Mesenchymal stem cell (in vitro differentiated cells and primary cell): ENCODE measurements around the gene STAB1.

Experiments used
- DNase-seq: peaks from one replicate; pipeline ENCODE4 v3.0.0-alpha.2; 2013
- H2AFZ ChIP-seq: one replicate; pipeline ENCODE4 v1.6.1; 2013; ENCODE audit warnings: low read depth, mild to moderate bottlenecking, control low read depth, inconsistent platforms, low read length, moderate library complexity
- H2AK5ac ChIP-seq: 2 replicates; pipeline ENCODE4 v1.6.1; 2013; ENCODE audit warnings: low read length, moderate library complexity, mild to moderate bottlenecking, inconsistent platforms; ENCODE audit not compliant: severe bottlenecking
- H2BK120ac ChIP-seq: one replicate; pipeline ENCODE4 v1.6.1; 2013; ENCODE audit warnings: low read depth, mild to moderate bottlenecking, inconsistent platforms, low read length, moderate library complexity
- H2BK12ac ChIP-seq, 2 experiments: one replicate each; pipeline ENCODE4 v1.6.1; 2013; ENCODE audit warnings: inconsistent platforms in 2 of 2, low read length in 2 of 2, mild to moderate bottlenecking in 2 of 2, moderate library complexity in 2 of 2, control low read depth in 1 of 2
- H2BK15ac ChIP-seq: one replicate; pipeline ENCODE4 v1.6.1; 2013; ENCODE audit warnings: mild to moderate bottlenecking, low read depth, inconsistent platforms; ENCODE audit not compliant: poor library complexity, severe bottlenecking
- H2BK5ac ChIP-seq: 2 replicates; pipeline ENCODE4 v1.6.1; 2013; ENCODE audit warnings: low read depth, mild to moderate bottlenecking, low read length, control low read depth, inconsistent platforms; ENCODE audit not compliant: poor library complexity, severe bottlenecking
- H3K14ac ChIP-seq, 2 experiments: one replicate each; pipeline ENCODE4 v1.6.1; 2013; ENCODE audit warnings: inconsistent platforms in 2 of 2, low read length in 2 of 2, control low read depth in 1 of 2, mild to moderate bottlenecking in 1 of 2, moderate library complexity in 1 of 2
- H3K18ac ChIP-seq, 2 experiments: one replicate each; pipeline ENCODE4 v1.6.1; 2013; ENCODE audit warnings: inconsistent platforms in 2 of 2, low read length in 2 of 2, control low read depth in 1 of 2, low read depth in 1 of 2, mild to moderate bottlenecking in 1 of 2
- H3K23ac ChIP-seq, 2 experiments: one replicate each; pipeline ENCODE4 v1.6.1; 2013; ENCODE audit warnings: inconsistent platforms in 2 of 2, low read length in 2 of 2, mild to moderate bottlenecking in 2 of 2, moderate library complexity in 2 of 2, control low read depth in 1 of 2
- H3K27ac ChIP-seq: 2 replicates; pipeline ENCODE4 v1.5.1; 2013; ENCODE audit warnings: mild to moderate bottlenecking, moderate library complexity, low read length, control low read depth, inconsistent platforms; ENCODE audit not compliant: poor library complexity, severe bottlenecking
- H3K27me3 ChIP-seq, 2 experiments: 2 replicates each; pipeline versions ENCODE4 v1.6.1 to v1.7.0; 2013; ENCODE audit warnings: low read length in 2 of 2, mild to moderate bottlenecking in 2 of 2, moderate library complexity in 2 of 2, control low read depth in 1 of 2, inconsistent platforms in 1 of 2; ENCODE audit not compliant: control insufficient read depth in 1 of 2, insufficient read depth in 1 of 2
- H3K36me3 ChIP-seq, 2 experiments: 2 replicates each; pipeline versions ENCODE4 v1.6.1 to v1.7.0; 2013; ENCODE audit warnings: low read length in 2 of 2, control low read depth in 1 of 2, inconsistent platforms in 1 of 2, low read depth in 1 of 2, mild to moderate bottlenecking in 1 of 2; ENCODE audit not compliant: insufficient read depth in 2 of 2, control insufficient read depth in 1 of 2
- H3K4ac ChIP-seq, 2 experiments: one replicate each; pipeline ENCODE4 v1.6.1; 2013; ENCODE audit warnings: inconsistent platforms in 2 of 2, low read length in 2 of 2, mild to moderate bottlenecking in 2 of 2, moderate library complexity in 2 of 2, control low read depth in 1 of 2, low read depth in 1 of 2
- H3K4me1 ChIP-seq: 2 replicates; pipeline ENCODE4 v1.6.1; 2013; ENCODE audit warnings: low read depth, low read length, control low read depth; ENCODE audit not compliant: control insufficient read depth, insufficient read depth
- H3K4me2 ChIP-seq: 2 replicates; pipeline ENCODE4 v1.6.1; 2013; ENCODE audit warnings: low read length, mild to moderate bottlenecking, inconsistent platforms; ENCODE audit not compliant: poor library complexity, severe bottlenecking
- H3K4me3 ChIP-seq, 2 experiments: 2 replicates each; pipeline versions ENCODE4 v1.5.1 to v1.7.0; 2013; ENCODE audit warnings: low read length in 2 of 2, mild to moderate bottlenecking in 2 of 2, control low read depth in 1 of 2, low read depth in 1 of 2; ENCODE audit not compliant: insufficient read depth in 1 of 2
- H3K79me1 ChIP-seq: replicated peaks from 2 replicates; pipeline ENCODE4 v1.6.1; 2013; ENCODE audit warnings: mild to moderate bottlenecking, control low read depth, low read length, inconsistent platforms; ENCODE audit not compliant: poor library complexity, severe bottlenecking
- H3K9ac ChIP-seq: 2 replicates; pipeline ENCODE4 v1.7.0; 2013; ENCODE audit warnings: mild to moderate bottlenecking, low read length, moderate library complexity
- H3K9me3 ChIP-seq: 2 replicates; pipeline ENCODE4 v1.7.0; 2013; ENCODE audit warnings: mild to moderate bottlenecking, low read length; ENCODE audit not compliant: control insufficient read depth
- H4K8ac ChIP-seq: one replicate; pipeline ENCODE4 v1.6.1; 2013; ENCODE audit warnings: inconsistent platforms, mild to moderate bottlenecking, low read length, moderate library complexity
- H4K91ac ChIP-seq: one replicate; pipeline ENCODE4 v1.6.1; 2013; ENCODE audit warnings: mild to moderate bottlenecking, low read length, inconsistent platforms
- WGBS: methylation state at CpG from one replicate; pipeline ENCODE4 v1.1.7; 2013; ENCODE audit warnings: mixed read lengths; 5-methylcytosine and 5-hydroxymethylcytosine counted together

Gene STAB1

GRCh38 chr3:52539010-52539653 lies 44.0 kb downstream of the STAB1 start:
- H4K8ac ChIP-seq, result no peak overlapping the region
- H2AK5ac ChIP-seq, result no peak overlapping the region
- no peak overlapping the region for H2BK15ac ChIP-seq
- peaks cover 18 to 40% of the 10 kb centered on the region in 2 experiments for H3K36me3 ChIP-seq
- peaks cover 21% of the 10 kb centered on the region for H3K4me1 ChIP-seq
- no peak overlapping the region for H3K27ac ChIP-seq
- no peak overlapping the region for H2BK5ac ChIP-seq
- no peaks in the 10 kb centered on the region for H3K9me3 ChIP-seq
- WGBS, result 94% methylated on average over 5 of the region's 5 CpGs
- no peak overlapping the region for H4K91ac ChIP-seq
- no peak overlapping the region for H3K4ac ChIP-seq
- H2AFZ ChIP-seq, result no peak overlapping the region
- H3K4me3 ChIP-seq, result peak overlapping the region in 1 of 2 experiments; percentile 9
- H2BK120ac ChIP-seq, result no peak overlapping the region
- H3K18ac ChIP-seq, result no peak overlapping the region
- H3K23ac ChIP-seq, result no peak overlapping the region
- peaks cover 12% of the 10 kb centered on the region for H3K79me1 ChIP-seq
- H3K9ac ChIP-seq, result no peak overlapping the region
- DNase-seq, result no peak
- no peak overlapping the region for H3K14ac ChIP-seq
- peak overlapping the region in 1 of 2 experiments; percentile 18 for H2BK12ac ChIP-seq
- H3K27me3 ChIP-seq, result no peaks in the 10 kb centered on the region
- no peak overlapping the region for H3K4me2 ChIP-seq

GRCh38 chr3:52541050-52541449 lies 45.9 kb downstream of the STAB1 start:
- Histone ChIP-seq H4K8ac (no peak overlapping the region), H2BK5ac (no peak overlapping the region), H3K9me3 (no peaks in the 10 kb centered on the region), H2AFZ (no peak overlapping the region), H4K91ac (no peak overlapping the region), H3K9ac (no peak overlapping the region), H2BK120ac (no peak overlapping the region), H3K79me1 (peaks cover 16% of the 10 kb centered on the region), H3K4me1 (peaks cover 16% of the 10 kb centered on the region), H3K18ac (no peak overlapping the region), H3K14ac (no peak overlapping the region), H2BK15ac (no peak overlapping the region), H2AK5ac (no peak overlapping the region), H3K4me2 (no peak overlapping the region), H3K4me3 (no peak overlapping the region), H3K27ac (no peak overlapping the region), H3K36me3 (peaks cover 12 to 55% of the 10 kb centered on the region in 2 experiments), H3K23ac (no peak overlapping the region), H3K4ac (no peak overlapping the region), H3K27me3 (no peaks in the 10 kb centered on the region), H2BK12ac (no peak overlapping the region)
- WGBS, result no CpG with 5 or more reads among the region's 2 CpGs
- no peak for DNase-seq

GRCh38 chr3:52544937-52545336 lies 49.8 kb downstream of the STAB1 start:
- Histone ChIP-seq H3K14ac (no peak overlapping the region), H3K18ac (no peak overlapping the region), H3K4me3 (no peak overlapping the region), H3K4me1 (peaks cover 2% of the 10 kb centered on the region), H3K79me1 (peaks cover 15% of the 10 kb centered on the region), H4K8ac (no peak overlapping the region), H3K4me2 (no peak overlapping the region), H2BK120ac (no peak overlapping the region), H2AK5ac (no peak overlapping the region), H2AFZ (no peak overlapping the region), H3K27me3 (no peaks in the 10 kb centered on the region), H3K36me3 (peaks cover 22 to 81% of the 10 kb centered on the region in 2 experiments), H2BK15ac (no peak overlapping the region), H3K4ac (no peak overlapping the region), H4K91ac (no peak overlapping the region), H3K23ac (no peak overlapping the region), H3K9ac (no peak overlapping the region), H3K27ac (no peak overlapping the region), H2BK12ac (no peak overlapping the region), H2BK5ac (no peak overlapping the region), H3K9me3 (no peaks in the 10 kb centered on the region)
- no peak for DNase-seq
- 93% methylated on average over 4 of the region's 4 CpGs for WGBS

DNA sequence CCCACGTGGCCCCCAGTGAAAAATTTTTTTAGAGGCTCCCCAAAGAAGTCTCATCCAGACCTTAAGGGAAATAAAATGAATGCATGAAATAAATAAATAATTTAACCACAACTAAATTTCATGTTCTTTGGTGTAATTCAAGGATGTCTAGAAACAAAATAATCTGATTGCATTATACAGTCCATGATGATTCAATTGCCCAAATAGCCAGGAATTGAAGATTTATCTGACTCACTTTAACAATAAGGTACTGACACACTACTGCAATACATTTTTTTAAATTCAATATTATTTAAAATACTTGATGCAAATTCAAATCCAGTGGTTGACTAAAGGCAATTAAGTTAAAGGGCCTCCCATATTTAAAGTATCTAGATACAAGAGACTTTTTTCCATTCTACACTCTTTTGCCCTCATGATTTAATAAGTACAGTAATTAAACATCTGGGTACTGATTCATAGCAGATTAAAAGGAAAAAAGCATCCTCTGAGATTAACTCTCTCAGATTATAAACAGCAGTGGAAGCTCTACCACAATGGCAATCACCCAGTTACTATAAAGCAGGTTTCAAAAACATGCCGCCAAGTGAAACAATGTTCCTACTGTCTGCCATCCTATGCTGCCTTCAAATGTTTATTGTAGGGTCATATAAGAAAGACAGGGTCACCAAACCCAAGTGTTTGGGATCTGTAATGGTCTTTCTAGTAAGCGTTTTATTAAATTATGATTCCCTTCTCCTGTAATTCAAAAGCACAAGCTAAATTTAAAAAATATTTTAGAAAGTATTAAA lies 51.2 kb downstream of the STAB1 start:
- DNase-seq, result no peak
- Histone ChIP-seq H4K8ac (no peak overlapping the region), H3K9ac (peak overlapping the region; percentile 48), H3K4me3 (no peak overlapping the region), H3K4ac (no peak overlapping the region), H2BK12ac (no peak overlapping the region), H3K27me3 (no peaks in the 10 kb centered on the region), H3K4me1 (peaks cover 2% of the 10 kb centered on the region), H3K23ac (no peak overlapping the region), H2BK15ac (no peak overlapping the region), H3K18ac (no peak overlapping the region), H3K9me3 (no peaks in the 10 kb centered on the region), H4K91ac (no peak overlapping the region), H3K4me2 (no peak overlapping the region), H2BK120ac (no peak overlapping the region), H3K27ac (no peak overlapping the region), H2AFZ (no peak overlapping the region), H3K79me1 (peaks cover 23% of the 10 kb centered on the region), H2BK5ac (no peak overlapping the region), H2AK5ac (no peak overlapping the region), H3K36me3 (peaks cover 25 to 81% of the 10 kb centered on the region in 2 experiments), H3K14ac (no peak overlapping the region)
- 100% methylated on average over 1 of the region's 3 CpGs for WGBS
